ENCODE measurements around the gene STAMBP. TPM values are rescaled to one million over a fixed set of nuclear protein-coding genes. Genes with fewer than 3 reads are reported as not detected.

STAMBP gene
- total RNA-seq, 1 donor from 2014 or later: 39.1 TPM

DNA sequence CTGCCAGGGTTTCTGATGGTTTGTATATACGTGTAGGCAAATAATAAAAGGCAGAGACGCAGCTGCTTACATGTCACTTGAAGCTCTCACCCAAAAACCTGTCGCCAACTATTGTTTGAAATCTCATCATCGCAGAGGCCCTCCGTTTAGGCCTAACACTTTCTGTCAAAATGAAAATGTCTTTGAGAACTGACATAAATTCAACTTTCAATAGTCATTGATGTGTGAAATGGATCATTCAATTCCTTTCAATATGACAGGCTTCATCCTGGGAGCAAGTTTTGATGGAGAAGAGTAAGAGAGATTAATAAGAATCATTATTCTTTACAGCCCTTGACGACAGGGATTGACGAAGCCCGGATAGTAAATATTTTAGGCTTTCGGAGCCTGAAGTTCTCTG, 66.7 kb downstream of the STAMBP start:
- Mint-ChIP-seq H3K4me3 (ENCODE audit: unreplicated experiment) (peak overlapping the region; percentile 54), H3K9me3 (ENCODE audit: unreplicated experiment) (no peaks in the 10 kb centered on the region), H3K27ac (ENCODE audit: unreplicated experiment) (peak overlapping the region; percentile 72), H3K36me3 (ENCODE audit: unreplicated experiment) (peaks cover 5% of the 10 kb centered on the region), H3K4me1 (ENCODE audit: unreplicated experiment) (peaks cover 83% of the 10 kb centered on the region), H3K27me3 (ENCODE audit: unreplicated experiment) (no peaks in the 10 kb centered on the region)
- DNase-seq (ENCODE audit: extremely low spot score, unreplicated experiment): no peak
- TF ChIP-seq, protein P1, sequence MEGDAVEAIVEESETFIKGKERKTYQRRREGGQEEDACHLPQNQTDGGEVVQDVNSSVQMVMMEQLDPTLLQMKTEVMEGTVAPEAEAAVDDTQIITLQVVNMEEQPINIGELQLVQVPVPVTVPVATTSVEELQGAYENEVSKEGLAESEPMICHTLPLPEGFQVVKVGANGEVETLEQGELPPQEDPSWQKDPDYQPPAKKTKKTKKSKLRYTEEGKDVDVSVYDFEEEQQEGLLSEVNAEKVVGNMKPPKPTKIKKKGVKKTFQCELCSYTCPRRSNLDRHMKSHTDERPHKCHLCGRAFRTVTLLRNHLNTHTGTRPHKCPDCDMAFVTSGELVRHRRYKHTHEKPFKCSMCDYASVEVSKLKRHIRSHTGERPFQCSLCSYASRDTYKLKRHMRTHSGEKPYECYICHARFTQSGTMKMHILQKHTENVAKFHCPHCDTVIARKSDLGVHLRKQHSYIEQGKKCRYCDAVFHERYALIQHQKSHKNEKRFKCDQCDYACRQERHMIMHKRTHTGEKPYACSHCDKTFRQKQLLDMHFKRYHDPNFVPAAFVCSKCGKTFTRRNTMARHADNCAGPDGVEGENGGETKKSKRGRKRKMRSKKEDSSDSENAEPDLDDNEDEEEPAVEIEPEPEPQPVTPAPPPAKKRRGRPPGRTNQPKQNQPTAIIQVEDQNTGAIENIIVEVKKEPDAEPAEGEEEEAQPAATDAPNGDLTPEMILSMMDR (IDR thresholded peaks at IDR 0.05): no peak

DNA sequence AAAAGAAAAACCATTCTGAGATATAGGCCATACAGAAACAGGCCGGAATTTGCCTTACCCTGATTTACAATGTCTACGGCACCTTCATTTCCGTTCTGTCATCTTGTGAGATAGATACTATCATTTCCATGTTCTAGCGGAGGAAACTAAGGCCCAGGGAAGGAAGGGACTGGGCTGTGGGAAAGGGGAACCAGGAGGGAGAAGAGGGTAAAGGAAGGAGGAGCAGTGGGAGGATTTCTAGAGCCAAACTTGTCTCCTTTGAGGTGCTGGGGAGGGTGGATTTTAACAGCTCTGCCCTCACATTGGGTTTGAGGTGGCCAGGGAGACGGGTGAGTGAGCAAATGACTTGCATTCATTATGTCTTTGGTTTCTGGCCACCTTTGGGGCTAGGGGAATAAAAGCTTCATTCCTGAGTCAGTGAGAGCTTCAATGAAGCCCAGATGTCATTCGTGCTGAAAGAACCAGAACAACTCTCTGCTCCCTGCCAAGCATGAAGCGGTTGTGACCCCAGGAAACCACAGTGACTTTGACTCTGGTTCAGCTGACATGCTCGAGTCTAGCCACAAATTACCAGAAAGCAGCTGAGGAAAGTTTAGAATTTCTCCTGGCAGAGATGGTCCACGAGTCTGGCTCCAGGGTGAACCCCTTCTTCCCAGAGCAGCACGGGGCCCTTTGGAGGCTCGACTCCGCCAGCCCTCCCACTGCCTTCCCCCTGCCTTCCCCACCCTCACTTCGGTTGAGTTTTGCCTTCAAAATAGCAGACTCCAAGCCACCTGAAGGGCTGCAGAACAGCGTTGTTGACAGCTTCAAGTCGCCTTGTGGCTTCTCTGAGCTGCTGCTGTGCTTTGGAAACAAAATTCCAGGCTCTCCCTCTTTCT, 67.8 kb downstream of the STAMBP start:
- H3K36me3 Mint-ChIP-seq (ENCODE audit: unreplicated experiment): peaks cover 9% of the 10 kb centered on the region
- peak; percentile 84 for DNase-seq (ENCODE audit: extremely low spot score, unreplicated experiment)
- H3K27me3 Mint-ChIP-seq (ENCODE audit: unreplicated experiment): no peaks in the 10 kb centered on the region
- peaks cover 76% of the 10 kb centered on the region for H3K4me1 Mint-ChIP-seq (ENCODE audit: unreplicated experiment)
- no peaks in the 10 kb centered on the region for H3K9me3 Mint-ChIP-seq (ENCODE audit: unreplicated experiment)
- TF ChIP-seq, protein P1 (IDR thresholded peaks at IDR 0.05): no peak
- peak overlapping the region; percentile 85 for H3K27ac Mint-ChIP-seq (ENCODE audit: unreplicated experiment)
- H3K4me3 Mint-ChIP-seq (ENCODE audit: unreplicated experiment): peak overlapping the region; percentile 29

DNA sequence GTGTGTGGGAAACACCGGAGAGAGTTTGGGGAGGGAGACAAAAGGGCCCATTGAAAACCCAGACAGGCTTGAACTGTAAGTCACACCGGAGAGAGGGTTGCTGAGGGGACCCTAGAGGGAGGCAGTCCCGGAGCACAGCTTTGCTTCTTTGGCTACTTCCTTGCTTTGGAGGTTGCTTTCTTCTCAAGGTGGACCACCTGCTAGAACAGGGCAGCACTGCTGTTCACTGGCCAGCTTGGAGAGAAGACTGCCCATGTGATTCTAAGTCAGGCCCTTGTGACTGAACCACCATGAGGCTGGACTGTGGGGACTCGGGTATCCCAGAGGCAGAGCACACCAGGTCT, 68.5 kb downstream of the STAMBP start:
- Mint-ChIP-seq H3K4me3 (ENCODE audit: unreplicated experiment) (peak overlapping the region; percentile 29), H3K27ac (ENCODE audit: unreplicated experiment) (peak overlapping the region; percentile 85), H3K9me3 (ENCODE audit: unreplicated experiment) (no peaks in the 10 kb centered on the region), H3K4me1 (ENCODE audit: unreplicated experiment) (peaks cover 70% of the 10 kb centered on the region), H3K27me3 (ENCODE audit: unreplicated experiment) (no peaks in the 10 kb centered on the region), H3K36me3 (ENCODE audit: unreplicated experiment) (peaks cover 11% of the 10 kb centered on the region)
- TF ChIP-seq, protein P1 (IDR thresholded peaks at IDR 0.05): no peak
- peak; percentile 67 for DNase-seq (ENCODE audit: extremely low spot score, unreplicated experiment)

DNA sequence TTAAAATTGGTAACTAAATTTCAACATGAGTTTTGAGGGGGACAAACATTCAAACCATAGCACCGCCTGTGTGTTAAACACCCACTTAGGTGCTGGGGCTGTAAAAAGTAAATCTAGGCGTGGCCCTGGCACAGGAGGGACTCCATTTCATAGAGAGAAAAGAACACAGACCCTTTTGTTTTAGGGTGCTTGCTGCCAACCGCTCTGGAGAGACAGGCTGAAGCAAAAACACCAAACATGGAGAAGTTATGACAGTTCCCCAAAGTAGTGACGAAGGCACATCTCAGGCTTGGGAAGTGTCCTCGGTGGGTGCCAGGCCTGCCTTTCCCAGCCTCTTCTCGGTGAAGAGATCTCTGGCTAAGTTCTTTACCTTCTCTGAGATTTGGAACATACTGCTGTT, 69.2 kb downstream of the STAMBP start:
- peaks cover 62% of the 10 kb centered on the region for H3K4me1 Mint-ChIP-seq (ENCODE audit: unreplicated experiment)
- no peak overlapping the region for H3K4me3 Mint-ChIP-seq (ENCODE audit: unreplicated experiment)
- peak; percentile 30 for DNase-seq (ENCODE audit: extremely low spot score, unreplicated experiment)

DNA sequence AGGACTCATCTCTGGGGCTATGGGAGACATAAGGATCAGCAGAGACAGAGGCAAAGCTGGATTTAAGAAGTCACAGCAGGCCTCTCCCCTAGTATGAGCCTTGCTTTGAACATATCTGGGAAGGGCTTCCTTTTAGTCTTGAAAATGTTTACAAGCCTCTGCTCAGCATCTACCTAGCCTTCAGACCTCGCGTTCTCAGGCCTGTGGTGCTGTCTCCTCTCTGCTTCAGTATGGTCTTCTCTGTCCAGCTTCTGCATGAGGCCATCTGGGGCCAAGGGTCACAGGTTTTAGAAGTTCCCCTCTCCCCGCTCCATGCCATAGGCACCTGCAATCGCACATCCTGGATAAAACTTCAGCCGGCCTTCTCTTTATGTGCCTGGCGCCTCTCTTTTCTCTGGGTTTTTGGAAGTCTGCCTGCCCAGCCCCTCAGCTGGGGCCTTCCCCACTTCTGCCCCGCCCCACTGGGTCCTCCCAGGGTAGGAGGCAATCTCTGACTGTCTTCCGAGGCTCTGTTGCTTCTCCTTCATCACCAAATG, 71.1 kb downstream of the STAMBP start:
- Mint-ChIP-seq H3K36me3 (ENCODE audit: unreplicated experiment) (peaks cover 20% of the 10 kb centered on the region), H3K4me3 (ENCODE audit: unreplicated experiment) (no peak overlapping the region), H3K9me3 (ENCODE audit: unreplicated experiment) (no peaks in the 10 kb centered on the region), H3K4me1 (ENCODE audit: unreplicated experiment) (peaks cover 43% of the 10 kb centered on the region), H3K27me3 (ENCODE audit: unreplicated experiment) (no peaks in the 10 kb centered on the region), H3K27ac (ENCODE audit: unreplicated experiment) (no peak overlapping the region)
- TF ChIP-seq, protein P1 (IDR thresholded peaks at IDR 0.05): no peak
- peak; percentile 66 for DNase-seq (ENCODE audit: extremely low spot score, unreplicated experiment)

More for the DNA sequence above, 69.2 kb downstream of the STAMBP start:
- Mint-ChIP-seq H3K27ac (ENCODE audit: unreplicated experiment) (no peak overlapping the region), H3K9me3 (ENCODE audit: unreplicated experiment) (no peaks in the 10 kb centered on the region), H3K36me3 (ENCODE audit: unreplicated experiment) (peaks cover 16% of the 10 kb centered on the region), H3K27me3 (ENCODE audit: unreplicated experiment) (no peaks in the 10 kb centered on the region)
- TF ChIP-seq, protein P1 (IDR thresholded peaks at IDR 0.05): no peak

Measured in osteocyte (in vitro differentiated cells).